Stimulated activated CD8-positive, alpha-beta memory T cell treated with anti-CD3 and anti-CD28 coated beads, Interleukin-7, amount 100 ng/mL, for 1 hour (primary cell): Measurements from ENCODE around the gene DAAM2.

Experiments used
- DNase-seq, 2 donors: peaks; one replicate each; pipeline ENCODE4 v3.0.0-alpha.2; 2020; ENCODE audit warnings: low read depth in 2 of 2

The DAAM2 gene

GRCh38 chr6:39847221-39847620 is 55.0 kb downstream of the DAAM2 start:
- DNase-seq, result no peak

DNA sequence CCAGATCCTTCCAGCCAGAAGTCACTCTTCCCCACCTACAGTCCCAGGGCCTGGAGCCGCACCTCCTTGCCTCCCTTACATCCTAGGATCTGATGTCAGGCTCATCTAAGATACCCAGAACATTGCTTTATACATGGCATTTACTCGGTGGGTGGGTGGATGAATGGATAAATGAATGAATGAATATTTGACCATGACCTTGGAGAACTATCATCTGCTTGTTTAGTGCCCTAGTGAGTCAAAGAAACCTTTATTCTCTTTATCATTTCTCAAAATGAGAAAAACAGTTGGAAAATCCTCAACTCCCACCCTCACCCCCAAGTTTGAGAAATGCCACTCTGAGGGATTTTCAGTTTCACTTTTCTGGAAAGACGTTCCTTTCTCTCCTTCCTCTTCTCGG is 56.0 kb downstream of the DAAM2 start:
- DNase-seq, result no peak

DNA sequence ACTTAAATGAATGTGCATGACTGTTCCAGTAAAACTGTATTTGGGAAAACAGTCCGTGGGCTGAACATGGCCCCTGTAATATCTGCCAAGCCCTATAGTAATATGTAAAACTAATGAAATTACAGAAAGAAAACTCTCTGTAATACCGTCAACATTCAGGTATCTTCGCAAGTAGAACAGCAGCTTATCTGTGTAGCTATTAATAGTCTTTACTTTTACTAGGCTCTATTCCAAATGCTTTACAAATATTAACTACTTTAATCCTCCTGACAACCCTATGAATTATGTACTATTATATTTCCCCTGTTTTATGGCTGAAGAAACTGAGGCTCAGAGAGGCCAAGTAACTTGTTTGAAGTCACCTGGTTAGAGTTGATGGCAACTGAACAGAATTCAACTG is 57.1 kb downstream of the DAAM2 start:
- no peak for DNase-seq

DNA sequence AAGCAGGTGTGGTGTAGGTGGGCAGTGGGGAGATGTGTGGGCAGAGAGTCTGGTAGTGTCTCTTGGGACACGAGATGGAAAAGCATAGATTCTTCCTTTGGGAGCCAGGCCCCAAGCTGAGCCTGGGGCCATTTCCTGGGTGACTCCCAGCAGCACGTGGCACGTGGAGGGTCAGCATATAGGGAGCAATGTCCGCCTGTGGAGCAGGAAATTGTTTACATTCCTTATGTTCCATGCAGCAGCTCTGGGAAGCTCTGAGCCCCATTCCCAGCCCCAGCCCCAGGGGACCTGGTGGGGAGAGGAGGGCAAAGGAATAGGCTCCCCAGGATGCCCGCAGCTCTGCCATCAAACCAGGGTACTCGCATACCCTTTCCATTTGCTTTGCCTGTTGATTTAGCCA is 57.6 kb downstream of the DAAM2 start:
- no peak for DNase-seq

- DNase-seq, result no peak
Observed at GRCh38 chr6:39850736-39851297, 58.6 kb downstream of the DAAM2 start.

DNA sequence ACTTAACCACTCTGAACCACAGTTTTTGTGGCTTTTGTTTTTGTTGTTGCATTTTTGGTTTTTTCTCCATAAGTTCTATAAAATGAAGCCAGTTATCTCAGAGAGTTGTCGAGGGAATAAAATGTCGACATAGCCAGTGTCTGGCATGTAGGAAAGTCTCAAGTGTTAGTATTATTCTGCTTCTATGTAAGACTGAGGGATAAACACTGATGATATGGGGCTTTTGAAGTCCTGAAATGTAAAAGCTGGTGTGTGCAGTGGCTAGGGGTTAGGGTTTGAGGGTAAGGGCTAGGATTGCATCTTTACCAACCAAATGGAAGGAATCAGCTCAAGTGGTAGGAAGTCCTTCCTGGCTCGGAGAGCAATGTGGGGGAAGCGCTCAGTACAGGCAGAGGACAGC is 59.2 kb downstream of the DAAM2 start:
- DNase-seq, result no peak

- DNase-seq, result no peak
Observed at GRCh38 chr6:39852324-39852723, 60.1 kb downstream of the DAAM2 start.

- DNase-seq, result no peak
Observed at GRCh38 chr6:39853604-39854003, 61.4 kb downstream of the DAAM2 start.

- DNase-seq, result no peak
Observed at GRCh38 chr6:39855356-39855995, 63.3 kb downstream of the DAAM2 start.

- no peak for DNase-seq
Observed at GRCh38 chr6:39859025-39859424, 66.8 kb downstream of the DAAM2 start.

- no peak for DNase-seq
Observed at GRCh38 chr6:39861663-39862062, 69.5 kb downstream of the DAAM2 start.

GRCh38 chr6:39865011-39865888 is 73.1 kb downstream of the DAAM2 start:
- DNase-seq, result peak; percentile 9 to 11

GRCh38 chr6:39867592-39867991 is 75.4 kb downstream of the DAAM2 start:
- no peak for DNase-seq

DNA sequence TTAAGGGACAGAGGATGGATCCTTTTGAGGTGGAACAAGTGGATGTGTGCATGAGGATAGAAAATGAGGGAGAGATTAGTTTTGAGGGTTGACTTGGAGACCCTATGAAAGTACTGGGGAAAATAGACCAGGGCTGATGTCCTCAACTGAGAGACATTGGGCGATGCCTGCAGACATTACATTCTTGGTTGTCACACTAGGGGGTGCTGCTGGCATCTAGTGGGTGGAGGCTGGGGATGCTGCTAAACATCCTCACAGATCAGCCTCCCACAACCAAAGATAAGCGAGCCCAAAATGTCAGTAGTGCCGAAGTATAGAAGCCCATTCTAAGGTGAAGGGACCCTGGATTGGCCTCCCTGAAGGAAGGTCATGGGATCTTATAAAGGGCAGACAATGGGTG is 78.8 kb downstream of the DAAM2 start:
- DNase-seq, result no peak

GRCh38 chr6:39873439-39873838 is 81.3 kb downstream of the DAAM2 start:
- no peak for DNase-seq

- no peak for DNase-seq
Observed at GRCh38 chr6:39876111-39876510, 83.9 kb downstream of the DAAM2 start.

DNA sequence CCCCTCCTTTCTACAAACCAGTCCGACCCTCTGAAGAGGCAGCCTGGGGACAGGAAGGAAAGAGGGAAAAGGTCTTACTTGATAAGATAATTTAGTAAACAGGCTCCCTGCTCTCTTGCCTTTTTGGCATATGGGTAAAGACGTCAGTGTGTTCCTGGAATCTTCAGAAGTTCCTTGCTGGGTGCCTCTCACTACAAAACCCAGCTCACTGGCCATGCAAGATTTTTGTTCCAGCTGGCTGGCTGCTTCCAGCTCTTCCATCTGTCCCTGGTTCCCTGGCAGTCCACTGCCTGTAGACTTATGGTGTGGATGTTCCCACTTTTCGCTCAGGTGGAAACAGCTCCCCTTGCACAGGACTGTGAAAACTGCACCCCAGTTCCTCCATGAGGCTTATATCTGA is 84.7 kb downstream of the DAAM2 start:
- DNase-seq, result no peak

DNA sequence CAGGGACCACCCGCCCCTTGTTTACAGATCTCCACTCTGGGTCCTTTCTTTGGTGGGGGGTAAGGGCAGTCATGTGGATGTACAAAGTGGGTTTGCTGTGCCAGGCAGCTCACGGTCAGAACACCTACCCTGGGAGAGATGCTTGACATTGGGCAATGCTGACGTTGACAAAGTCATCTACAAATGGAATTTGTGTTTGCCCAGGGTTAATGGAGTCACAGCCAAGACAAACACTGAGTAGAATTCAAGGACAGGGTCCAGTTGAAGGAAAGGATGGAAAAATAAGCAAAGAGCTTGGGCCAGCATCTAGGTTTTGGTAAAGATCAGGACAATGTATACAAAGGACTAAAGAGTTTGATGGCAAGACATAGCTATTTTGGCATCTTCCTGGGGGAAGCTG is 87.4 kb downstream of the DAAM2 start:
- no peak for DNase-seq

DNA sequence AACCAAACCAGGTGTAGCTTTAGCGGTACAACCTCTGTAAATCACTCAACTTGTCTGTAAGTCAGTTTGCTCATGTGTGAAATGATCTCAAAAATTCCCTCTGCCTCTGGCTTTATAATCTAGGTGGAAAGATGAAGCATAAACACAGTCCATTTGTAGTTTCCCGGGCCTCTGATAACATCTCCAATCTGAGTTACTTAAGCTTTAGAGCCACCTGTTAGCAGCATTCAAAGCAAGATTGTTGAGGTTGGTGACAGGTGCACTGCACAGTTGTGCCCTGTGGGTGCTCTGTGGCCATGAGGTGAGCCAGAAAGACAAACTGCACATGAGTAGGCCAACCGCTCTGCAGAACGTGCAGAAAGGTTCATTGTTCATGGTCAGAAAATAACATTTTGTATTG is 88.4 kb downstream of the DAAM2 start:
- no peak for DNase-seq

DNA sequence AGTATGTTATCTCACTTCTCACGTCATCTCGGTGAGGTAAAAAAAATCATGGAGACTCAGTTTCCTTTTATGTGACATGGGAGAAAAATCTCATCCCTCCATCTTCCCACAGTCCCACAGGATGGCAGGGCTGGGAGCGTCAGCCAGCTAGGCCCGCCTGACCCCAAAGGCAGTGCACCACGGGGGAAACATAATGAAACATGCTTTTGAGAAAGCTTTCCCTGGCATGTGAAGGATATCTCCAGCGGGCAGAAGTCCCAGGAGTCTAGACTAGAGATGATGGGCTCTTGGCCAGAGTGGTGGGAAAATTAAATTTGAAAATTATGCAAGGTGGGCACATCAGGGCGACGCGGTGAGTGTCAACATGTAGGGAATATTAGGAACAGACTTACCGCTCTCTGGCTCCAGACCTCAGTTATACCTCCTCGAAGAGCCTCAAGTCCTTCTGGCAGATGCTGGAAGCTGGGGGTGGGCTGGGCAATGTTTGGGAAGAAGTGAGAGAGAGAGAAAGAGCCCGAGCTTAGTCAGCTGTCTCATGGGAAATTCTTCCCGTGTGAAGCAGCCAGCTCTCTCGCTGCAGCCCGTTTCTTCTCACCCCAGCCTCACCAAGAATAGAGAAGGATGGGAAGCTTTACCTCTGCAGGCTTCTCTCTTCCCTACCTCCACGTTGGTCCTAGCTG is 89.8 kb downstream of the DAAM2 start:
- no peak for DNase-seq

- no peak for DNase-seq
Observed at GRCh38 chr6:39882531-39882899, 90.3 kb downstream of the DAAM2 start.

- DNase-seq, result no peak
Observed at GRCh38 chr6:39884696-39885095, 92.5 kb downstream of the DAAM2 start.

DNA sequence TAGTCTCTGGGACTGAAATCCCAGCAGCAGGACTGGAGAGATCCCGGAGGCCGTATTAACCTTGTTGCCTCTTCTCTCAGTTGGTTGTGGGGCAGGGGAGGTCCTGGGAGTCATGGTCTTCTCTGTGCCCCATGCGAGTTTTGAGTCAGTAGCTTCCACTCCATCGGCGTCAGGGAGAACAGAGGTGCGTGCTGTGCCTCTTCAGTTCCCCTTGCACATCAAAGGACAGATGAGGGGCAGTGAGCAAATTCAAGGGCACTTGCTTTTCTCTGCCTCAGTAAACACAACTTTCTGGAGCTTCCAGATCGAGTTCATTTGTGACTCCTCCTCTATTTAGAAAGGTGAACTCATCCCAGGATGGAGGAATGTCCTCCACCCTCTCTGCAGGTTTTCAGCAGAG is 93.5 kb downstream of the DAAM2 start:
- no peak for DNase-seq
